ENCODE data around the gene DSP.

DSP gene

GRCh38 chr6:7617801-7618764 is 76.6 kb downstream of the DSP start:
- peaks cover 17% of the 10 kb centered on the region; the same call in 1 of the 2 replicates for H3K27me3 ChIP-seq (ENCODE audit: insufficient read depth, low read length)
- no peak overlapping the region for H3K4me3 ChIP-seq (ENCODE audit: low read length)
- peaks cover 8% of the 10 kb centered on the region; the same call in 1 of the 2 replicates for H3K36me3 ChIP-seq (ENCODE audit: insufficient read depth, low read depth, low read length)
- H3K9me3 ChIP-seq (ENCODE audit: insufficient read depth, low read depth, low read length), result no peaks in the 10 kb centered on the region
- no peak overlapping the region for H3K27ac ChIP-seq (ENCODE audit: low read length)
- H3K9ac ChIP-seq (ENCODE audit: low read depth, low read length), result no peak overlapping the region
- no peaks in the 10 kb centered on the region; the same call in 1 of the 2 replicates for H3K4me1 ChIP-seq (ENCODE audit: insufficient read depth, low read length)

- Histone ChIP-seq H3K4me3 (ENCODE audit: low read length) (no peak overlapping the region), H3K27ac (ENCODE audit: low read length) (no peak overlapping the region), H3K9ac (ENCODE audit: low read depth, low read length) (no peak overlapping the region), H3K4me1 (ENCODE audit: insufficient read depth, low read length) (peaks cover 11% of the 10 kb centered on the region; the same call in 1 of the 2 replicates), H3K27me3 (ENCODE audit: insufficient read depth, low read length) (peaks cover 17% of the 10 kb centered on the region; the same call in 1 of the 2 replicates), H3K9me3 (ENCODE audit: insufficient read depth, low read depth, low read length) (no peaks in the 10 kb centered on the region), H3K36me3 (ENCODE audit: insufficient read depth, low read depth, low read length) (no peaks in the 10 kb centered on the region)
Measured at GRCh38 chr6:7621761-7622160, 80.3 kb downstream of the DSP start.

GRCh38 chr6:7624796-7625710 is 83.6 kb downstream of the DSP start:
- Histone ChIP-seq H3K36me3 (ENCODE audit: insufficient read depth, low read depth, low read length) (no peaks in the 10 kb centered on the region), H3K27me3 (ENCODE audit: insufficient read depth, low read length) (peaks cover 8% of the 10 kb centered on the region; the same call in 1 of the 2 replicates), H3K9ac (ENCODE audit: low read depth, low read length) (no peak overlapping the region), H3K4me3 (ENCODE audit: low read length) (peak overlapping the region; percentile 9; the same call in 1 of the 2 replicates), H3K4me1 (ENCODE audit: insufficient read depth, low read length) (peaks cover 11% of the 10 kb centered on the region; the same call in 1 of the 2 replicates), H3K9me3 (ENCODE audit: insufficient read depth, low read depth, low read length) (no peaks in the 10 kb centered on the region), H3K27ac (ENCODE audit: low read length) (no peak overlapping the region)

- Histone ChIP-seq H3K9me3 (ENCODE audit: insufficient read depth, low read depth, low read length) (no peaks in the 10 kb centered on the region), H3K27ac (ENCODE audit: low read length) (no peak overlapping the region), H3K27me3 (ENCODE audit: insufficient read depth, low read length) (peaks cover 12% of the 10 kb centered on the region), H3K4me1 (ENCODE audit: insufficient read depth, low read length) (peaks cover 11% of the 10 kb centered on the region; the same call in 1 of the 2 replicates), H3K4me3 (ENCODE audit: low read length) (no peak overlapping the region), H3K36me3 (ENCODE audit: insufficient read depth, low read depth, low read length) (no peaks in the 10 kb centered on the region), H3K9ac (ENCODE audit: low read depth, low read length) (no peak overlapping the region)
Measured at GRCh38 chr6:7628479-7628878, 87.0 kb downstream of the DSP start.

- Histone ChIP-seq H3K27ac (ENCODE audit: low read length) (no peak overlapping the region), H3K27me3 (ENCODE audit: insufficient read depth, low read length) (peaks cover 12% of the 10 kb centered on the region), H3K4me1 (ENCODE audit: insufficient read depth, low read length) (peaks cover 11% of the 10 kb centered on the region; the same call in 1 of the 2 replicates), H3K4me3 (ENCODE audit: low read length) (no peak overlapping the region), H3K36me3 (ENCODE audit: insufficient read depth, low read depth, low read length) (no peaks in the 10 kb centered on the region), H3K9me3 (ENCODE audit: insufficient read depth, low read depth, low read length) (no peaks in the 10 kb centered on the region), H3K9ac (ENCODE audit: low read depth, low read length) (no peak overlapping the region)
Measured at GRCh38 chr6:7628909-7629308, 87.4 kb downstream of the DSP start.

- H3K4me3 ChIP-seq (ENCODE audit: low read length), result no peak overlapping the region
- H3K9me3 ChIP-seq (ENCODE audit: insufficient read depth, low read depth, low read length), result no peaks in the 10 kb centered on the region
- no peak overlapping the region for H3K9ac ChIP-seq (ENCODE audit: low read depth, low read length)
- peaks cover 12% of the 10 kb centered on the region for H3K27me3 ChIP-seq (ENCODE audit: insufficient read depth, low read length)
- H3K4me1 ChIP-seq (ENCODE audit: insufficient read depth, low read length), result peaks cover 11% of the 10 kb centered on the region; the same call in 1 of the 2 replicates
- H3K36me3 ChIP-seq (ENCODE audit: insufficient read depth, low read depth, low read length), result no peaks in the 10 kb centered on the region
- H3K27ac ChIP-seq (ENCODE audit: low read length), result no peak overlapping the region
Measured at GRCh38 chr6:7629321-7629720, 87.8 kb downstream of the DSP start.

- H3K36me3 ChIP-seq (ENCODE audit: insufficient read depth, low read depth, low read length), result no peaks in the 10 kb centered on the region
- H3K9me3 ChIP-seq (ENCODE audit: insufficient read depth, low read depth, low read length), result no peaks in the 10 kb centered on the region
- no peak overlapping the region for H3K4me3 ChIP-seq (ENCODE audit: low read length)
- H3K4me1 ChIP-seq (ENCODE audit: insufficient read depth, low read length), result no peaks in the 10 kb centered on the region
- no peak overlapping the region for H3K9ac ChIP-seq (ENCODE audit: low read depth, low read length)
- H3K27ac ChIP-seq (ENCODE audit: low read length), result no peak overlapping the region
- peaks cover 12% of the 10 kb centered on the region for H3K27me3 ChIP-seq (ENCODE audit: insufficient read depth, low read length)
Measured at GRCh38 chr6:7630792-7631191, 89.3 kb downstream of the DSP start.

- Histone ChIP-seq H3K9ac (ENCODE audit: low read depth, low read length) (no peak overlapping the region), H3K4me1 (ENCODE audit: insufficient read depth, low read length) (no peaks in the 10 kb centered on the region), H3K36me3 (ENCODE audit: insufficient read depth, low read depth, low read length) (no peaks in the 10 kb centered on the region), H3K27me3 (ENCODE audit: insufficient read depth, low read length) (peaks cover 12% of the 10 kb centered on the region), H3K4me3 (ENCODE audit: low read length) (no peak overlapping the region), H3K9me3 (ENCODE audit: insufficient read depth, low read depth, low read length) (no peaks in the 10 kb centered on the region), H3K27ac (ENCODE audit: low read length) (no peak overlapping the region)
Measured at GRCh38 chr6:7631466-7631865, 90.0 kb downstream of the DSP start.

GRCh38 chr6:7632501-7633290 is 91.2 kb downstream of the DSP start:
- Histone ChIP-seq H3K4me3 (ENCODE audit: low read length) (no peak overlapping the region), H3K27me3 (ENCODE audit: insufficient read depth, low read length) (peaks cover 12% of the 10 kb centered on the region), H3K4me1 (ENCODE audit: insufficient read depth, low read length) (no peaks in the 10 kb centered on the region), H3K9me3 (ENCODE audit: insufficient read depth, low read depth, low read length) (no peaks in the 10 kb centered on the region), H3K36me3 (ENCODE audit: insufficient read depth, low read depth, low read length) (no peaks in the 10 kb centered on the region), H3K9ac (ENCODE audit: low read depth, low read length) (no peak overlapping the region), H3K27ac (ENCODE audit: low read length) (no peak overlapping the region)

GRCh38 chr6:7633361-7633760 is 91.9 kb downstream of the DSP start:
- no peaks in the 10 kb centered on the region for H3K36me3 ChIP-seq (ENCODE audit: insufficient read depth, low read depth, low read length)
- peaks cover 12% of the 10 kb centered on the region for H3K27me3 ChIP-seq (ENCODE audit: insufficient read depth, low read length)
- H3K9ac ChIP-seq (ENCODE audit: low read depth, low read length), result no peak overlapping the region
- no peak overlapping the region for H3K27ac ChIP-seq (ENCODE audit: low read length)
- H3K4me3 ChIP-seq (ENCODE audit: low read length), result no peak overlapping the region
- H3K9me3 ChIP-seq (ENCODE audit: insufficient read depth, low read depth, low read length), result no peaks in the 10 kb centered on the region
- H3K4me1 ChIP-seq (ENCODE audit: insufficient read depth, low read length), result no peaks in the 10 kb centered on the region

GRCh38 chr6:7636151-7636550 is 94.7 kb downstream of the DSP start:
- Histone ChIP-seq H3K9ac (ENCODE audit: low read depth, low read length) (no peak overlapping the region), H3K9me3 (ENCODE audit: insufficient read depth, low read depth, low read length) (no peaks in the 10 kb centered on the region), H3K27me3 (ENCODE audit: insufficient read depth, low read length) (peaks cover 5% of the 10 kb centered on the region; the same call in 1 of the 2 replicates), H3K36me3 (ENCODE audit: insufficient read depth, low read depth, low read length) (no peaks in the 10 kb centered on the region), H3K4me1 (ENCODE audit: insufficient read depth, low read length) (no peaks in the 10 kb centered on the region), H3K27ac (ENCODE audit: low read length) (no peak overlapping the region), H3K4me3 (ENCODE audit: low read length) (no peak overlapping the region)
